ENCODE results near the gene TCEA3.

TCEA3 gene

GRCh38 chr1:23343221-23344110 lies 81.1 kb downstream of the TCEA3 start:
- Histone ChIP-seq H3K4me1 (ENCODE audit: control insufficient read depth, low read length) (peaks cover 40% of the 10 kb centered on the region), H3K9me3 (ENCODE audit: control insufficient read depth, insufficient read depth, low read length) (no peaks in the 10 kb centered on the region), H3K27ac (ENCODE audit: low read depth, low read length) (peak overlapping the region; percentile 68), H3K9me2 (replicated peaks; ENCODE audit: control insufficient read depth, low read length) (no peaks in the 10 kb centered on the region), H3F3A (ENCODE audit: control insufficient read depth, insufficient read depth) (peaks cover 10% of the 10 kb centered on the region; the same call in 1 of the 2 replicates), H3K79me2 (ENCODE audit: control insufficient read depth, low read length) (peaks cover 62% of the 10 kb centered on the region), H3K36me3 (ENCODE audit: control insufficient read depth, low read length) (peaks cover 56% of the 10 kb centered on the region), H3K4me3 (ENCODE audit: low read length) (peak overlapping the region; percentile 98), H3K4me2 (ENCODE audit: low read length) (peak overlapping the region; percentile 88), H3K27me3 (ENCODE audit: control insufficient read depth, low read length) (no peaks in the 10 kb centered on the region), H4K20me1 (ENCODE audit: control insufficient read depth, insufficient read depth, low read depth, low read length) (peaks cover 42% of the 10 kb centered on the region)
- TF ChIP-seq EZH2phosphoT487 (IDR thresholded peaks at IDR 0.05; ENCODE audit: borderline replicate concordance, low read length), result no peak
- TF ChIP-seq CTCF (IDR thresholded peaks at IDR 0.05; ENCODE audit: low read depth, low read length, poor library complexity, severe bottlenecking), result no peak

DNA sequence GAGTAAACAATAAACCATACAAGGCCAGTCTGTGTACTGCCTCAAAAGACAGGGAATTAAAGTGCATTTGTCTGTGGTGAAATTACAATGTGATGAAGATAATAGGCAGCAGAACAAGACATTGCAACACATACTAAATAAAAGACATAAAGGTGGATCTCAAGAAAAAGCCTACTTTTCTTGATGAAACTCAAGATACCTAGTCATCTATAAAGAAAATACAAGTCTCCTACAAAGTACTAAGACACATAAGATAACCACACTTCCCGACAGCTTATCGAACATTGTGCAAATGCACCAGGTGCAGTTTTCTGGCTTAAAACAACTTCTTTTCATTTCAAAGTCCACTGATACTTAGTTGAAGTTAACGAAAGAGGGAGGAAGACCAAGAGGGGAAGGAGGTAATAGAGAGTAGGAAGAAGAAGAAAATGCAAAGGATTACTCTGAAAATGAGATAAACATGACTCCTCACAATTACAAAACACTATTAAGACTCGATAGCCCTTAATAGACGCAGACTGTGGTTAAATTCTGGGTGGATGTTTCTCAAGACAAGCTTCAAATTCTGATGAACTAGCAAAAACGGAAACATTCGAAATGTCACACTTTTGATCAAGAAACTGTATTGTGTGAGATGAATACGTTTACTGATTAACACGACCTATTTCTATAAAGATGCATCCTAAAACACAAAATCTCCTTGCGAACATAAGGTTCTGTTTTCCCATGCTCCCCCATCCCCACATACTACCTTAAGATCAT lies 82.4 kb downstream of the TCEA3 start:
- peak overlapping the region; percentile 98 for H3K4me3 ChIP-seq (ENCODE audit: low read length)
- no peak overlapping the region for H3K27ac ChIP-seq (ENCODE audit: low read depth, low read length)
- no peak for TF ChIP-seq EZH2phosphoT487 (IDR thresholded peaks at IDR 0.05; ENCODE audit: borderline replicate concordance, low read length)
- no peak for TF ChIP-seq CTCF (IDR thresholded peaks at IDR 0.05; ENCODE audit: low read depth, low read length, poor library complexity, severe bottlenecking)
- H3K79me2 ChIP-seq (ENCODE audit: control insufficient read depth, low read length), result peaks cover 76% of the 10 kb centered on the region
- peaks cover 69% of the 10 kb centered on the region for H3K36me3 ChIP-seq (ENCODE audit: control insufficient read depth, low read length)
- H3K4me1 ChIP-seq (ENCODE audit: control insufficient read depth, low read length), result peaks cover 40% of the 10 kb centered on the region
- no peaks in the 10 kb centered on the region for H3K27me3 ChIP-seq (ENCODE audit: control insufficient read depth, low read length)
- no peaks in the 10 kb centered on the region for H3K9me2 ChIP-seq (replicated peaks; ENCODE audit: control insufficient read depth, low read length)
- H3K9me3 ChIP-seq (ENCODE audit: control insufficient read depth, insufficient read depth, low read length), result no peaks in the 10 kb centered on the region
- peaks cover 50% of the 10 kb centered on the region for H4K20me1 ChIP-seq (ENCODE audit: control insufficient read depth, insufficient read depth, low read depth, low read length)
- peaks cover 10% of the 10 kb centered on the region; the same call in 1 of the 2 replicates for H3F3A ChIP-seq (ENCODE audit: control insufficient read depth, insufficient read depth)
- H3K4me2 ChIP-seq (ENCODE audit: low read length), result peak overlapping the region; percentile 88

DNA sequence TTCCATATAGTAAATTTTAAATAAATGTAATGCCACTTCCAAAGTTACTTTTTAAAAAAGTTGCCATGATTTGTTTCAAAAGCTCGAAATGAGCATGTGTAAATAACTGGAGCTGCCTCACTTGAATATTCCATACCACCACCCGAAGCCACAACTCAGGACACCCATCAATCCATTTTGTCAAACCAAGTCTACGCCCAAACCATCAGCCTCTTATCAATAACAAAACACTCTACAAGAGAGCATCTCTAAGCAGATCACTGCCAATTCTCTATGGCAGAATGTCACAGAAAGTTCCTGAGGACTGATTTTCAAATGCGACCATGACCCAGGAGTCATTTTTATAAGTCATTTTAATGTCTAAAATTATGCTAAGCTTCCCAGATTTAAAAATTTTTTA lies 84.9 kb downstream of the TCEA3 start:
- Histone ChIP-seq H3K36me3 (ENCODE audit: control insufficient read depth, low read length) (peaks cover 87% of the 10 kb centered on the region), H3K4me1 (ENCODE audit: control insufficient read depth, low read length) (peaks cover 33% of the 10 kb centered on the region), H3K4me3 (ENCODE audit: low read length) (no peak overlapping the region; the same call in 1 of the 2 replicates), H3F3A (ENCODE audit: control insufficient read depth, insufficient read depth) (peaks cover 10% of the 10 kb centered on the region; the same call in 1 of the 2 replicates), H4K20me1 (ENCODE audit: control insufficient read depth, insufficient read depth, low read depth, low read length) (peaks cover 63% of the 10 kb centered on the region), H3K79me2 (ENCODE audit: control insufficient read depth, low read length) (peaks cover 90% of the 10 kb centered on the region), H3K9me3 (ENCODE audit: control insufficient read depth, insufficient read depth, low read length) (no peaks in the 10 kb centered on the region), H3K9me2 (replicated peaks; ENCODE audit: control insufficient read depth, low read length) (no peaks in the 10 kb centered on the region), H3K4me2 (ENCODE audit: low read length) (peak overlapping the region; percentile 88), H3K27me3 (ENCODE audit: control insufficient read depth, low read length) (no peaks in the 10 kb centered on the region), H3K27ac (ENCODE audit: low read depth, low read length) (no peak overlapping the region)
- no peak for TF ChIP-seq EZH2phosphoT487 (IDR thresholded peaks at IDR 0.05; ENCODE audit: borderline replicate concordance, low read length)
- TF ChIP-seq CTCF (IDR thresholded peaks at IDR 0.05; ENCODE audit: low read depth, low read length, poor library complexity, severe bottlenecking), result no peak

All from DOHH2 (cell line).